Calu3 (cell line): ENCODE results near the gene GPR89B. TPM values are rescaled to one million over a fixed set of nuclear protein-coding genes. Genes with fewer than 3 reads are reported as not detected.
"Not testable (repeated sequence)": the region's sequence is repeated elsewhere in the genome, so short reads cannot be mapped to it uniquely, and the experiment has no call there.

Experiments
- Bru-seq: library from RNA; stranded (reverse); fragments of 400-500 nt; gene quantifications from one replicate; lab custom pipeline; 2021; lab: Mats Ljungman, UMichigan
- BruChase-seq, 2 experiments: library from RNA; stranded (reverse); fragments of 400-500 nt; gene quantifications; one replicate each; lab custom pipeline; 2021; lab: Mats Ljungman, UMichigan
- BruUV-seq: library from RNA; stranded (reverse); fragments of 400-500 nt; replicated peaks from 2 replicates; lab custom pipeline; 2021; lab: Mats Ljungman, UMichigan
- CTCF ChIA-PET: fragments of 300-600 bp; sonication (Branson Sonifier 250); formaldehyde crosslinking; loops from one replicate; lab custom pipeline; 2022; ENCODE audit warnings: antibody characterized with exemption; lab: Charles Lee
- DNase-seq: peaks from one replicate; pipeline ENCODE4 v3.0.0; 2022
- H3K27ac Mint-ChIP-seq: one replicate; pipeline ENCODE4 v1.8.0; 2022; ENCODE audit warnings: mixed read lengths; ENCODE audit not compliant: unreplicated experiment
- H3K27me3 Mint-ChIP-seq: one replicate; pipeline ENCODE4 v1.8.0; 2022; ENCODE audit warnings: mixed read lengths; ENCODE audit not compliant: unreplicated experiment
- H3K36me3 Mint-ChIP-seq: one replicate; pipeline ENCODE4 v1.8.0; 2022; ENCODE audit warnings: mild to moderate bottlenecking, moderate library complexity, mixed read lengths; ENCODE audit not compliant: insufficient read depth, unreplicated experiment
- H3K4me1 Mint-ChIP-seq: one replicate; pipeline ENCODE4 v1.8.0; 2022; ENCODE audit warnings: mild to moderate bottlenecking, low read depth, mixed read lengths; ENCODE audit not compliant: unreplicated experiment
- H3K4me3 Mint-ChIP-seq: one replicate; pipeline ENCODE4 v1.8.0; 2022; ENCODE audit warnings: mild to moderate bottlenecking, low read depth, moderate library complexity, mixed read lengths; ENCODE audit not compliant: unreplicated experiment
- H3K9me3 Mint-ChIP-seq: one replicate; pipeline ENCODE4 v1.8.0; 2022; ENCODE audit warnings: low read depth, mixed read lengths; ENCODE audit not compliant: unreplicated experiment
- intact Hi-C: fragments of 100-400 bp; cut with micrococcal nuclease; formaldehyde crosslinking; loops from one replicate; pipeline ENCODE4 v1.10.0; 2022; ENCODE audit not compliant: unreplicated experiment
- long read RNA-seq: library from polyadenylated mRNA; stranded (forward); transcript quantifications from one replicate; pipeline ENCODE4 v2.0.0, GENCODE V29; 2022
- total RNA-seq: library from RNA; stranded (reverse); gene quantifications from 2 replicates; pipeline ENCODE4 v1.2.3, GENCODE V29; 2022
- TF ChIP-seq, protein P1 (sequence below): fragments of 200-600 bp; IDR thresholded peaks from one replicate; pipeline ENCODE4 v1.8.0; 2022; ENCODE audit warnings: antibody characterized with exemption; ENCODE audit not compliant: unreplicated experiment

Gene GPR89B
- total RNA-seq (22.1 and 24.0 TPM in 2 replicates), Bru-seq, nascent RNA (percentile 72 among the genes with signal in this experiment), BruChase-seq, experiment 1, labeled RNA remaining after a 6-hour chase (percentile 61 among the genes with signal in this experiment), BruChase-seq, experiment 2, labeled RNA remaining after a 2-hour chase (percentile 66 among the genes with signal in this experiment)
- long read RNA-seq, transcript GPR89B-201 (14 exons, 1,934 nt), result major isoform, 19 of 30 reads
- long read RNA-seq, partial matches to known transcripts, result 3 of 30 reads
- long read RNA-seq, other reads (novel, unspliced or antisense), result 6 of 30 reads

DNA sequence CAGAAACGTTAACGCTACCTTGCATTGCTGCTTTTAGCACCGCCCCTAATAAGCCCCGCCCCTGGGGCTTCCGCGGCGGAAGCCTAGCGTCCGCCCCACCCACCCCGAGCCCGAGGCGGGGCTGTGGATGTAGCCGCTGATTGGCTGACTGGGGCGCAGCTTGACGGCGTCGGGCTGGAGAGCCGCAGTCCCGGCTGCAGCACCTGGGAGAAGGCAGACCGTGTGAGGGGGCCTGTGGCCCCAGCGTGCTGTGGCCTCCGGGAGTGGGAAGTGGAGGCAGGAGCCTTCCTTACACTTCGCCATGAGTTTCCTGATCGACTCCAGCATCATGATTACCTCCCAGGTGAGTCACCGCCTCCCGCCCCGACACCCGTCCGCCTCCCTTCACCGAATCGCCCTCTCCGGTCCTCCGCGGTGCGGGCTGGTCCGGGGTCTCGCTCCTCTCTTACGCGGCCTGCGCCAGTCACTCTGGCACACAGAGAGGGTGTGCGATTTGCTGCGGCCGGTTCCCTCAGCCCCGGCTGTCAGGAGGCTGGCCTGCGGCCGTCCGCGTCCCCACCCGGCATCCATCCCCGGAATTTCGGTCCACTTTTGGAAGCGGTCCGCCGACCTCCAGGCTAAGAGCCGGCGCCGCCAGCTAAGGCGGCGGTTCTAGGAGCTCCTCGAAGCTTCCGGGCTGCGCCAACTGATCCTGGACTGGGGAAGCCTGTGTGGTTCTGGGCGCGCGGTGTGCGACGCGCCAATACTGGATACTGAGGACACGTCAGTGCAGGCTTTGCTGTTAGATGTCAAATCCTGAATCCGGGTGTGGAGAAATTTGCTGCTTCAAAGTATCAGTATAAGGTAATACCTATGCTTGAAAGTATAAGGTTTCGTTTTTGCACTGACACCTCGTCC lies at the start of gene GPR89B:
Gene GPR89B, plus strand, starts transcription at position 185 of the 897 bp plus-strand sequence. Its CDS starts 117 bp downstream, at position 302.
- peaks cover 25% of the 10 kb centered on the region for H3K4me1 Mint-ChIP-seq
- H3K36me3 Mint-ChIP-seq, H3K9me3 Mint-ChIP-seq, H3K27me3 Mint-ChIP-seq, intact Hi-C loops, CTCF ChIA-PET, BruUV-seq: not testable (repeated sequence)
- DNase-seq, result peak; percentile 96
- peak within 1 kb of the TSS; percentile 88 for H3K4me3 Mint-ChIP-seq
- peak within 1 kb of the TSS; percentile 64 for H3K27ac Mint-ChIP-seq

DNA sequence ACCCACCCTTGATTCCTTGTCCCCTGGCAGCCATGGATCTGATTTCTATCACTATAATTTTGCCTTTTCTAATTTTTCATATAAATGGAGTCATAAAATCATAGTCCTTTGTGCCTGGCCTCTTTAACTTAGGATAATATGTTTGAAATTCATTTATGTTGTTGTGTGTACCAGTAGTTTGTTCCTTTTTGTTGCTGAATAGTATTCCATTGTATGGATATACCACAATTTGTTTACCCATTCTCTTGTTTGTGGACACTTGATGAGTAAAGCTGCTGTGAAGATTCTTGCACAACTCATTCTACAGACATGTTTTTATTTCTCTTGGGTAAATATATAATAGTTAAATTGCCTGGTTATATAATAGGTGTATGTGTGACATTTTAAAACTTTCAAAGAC lies 48.3 kb upstream of the GPR89B start:
- TF ChIP-seq, protein P1, sequence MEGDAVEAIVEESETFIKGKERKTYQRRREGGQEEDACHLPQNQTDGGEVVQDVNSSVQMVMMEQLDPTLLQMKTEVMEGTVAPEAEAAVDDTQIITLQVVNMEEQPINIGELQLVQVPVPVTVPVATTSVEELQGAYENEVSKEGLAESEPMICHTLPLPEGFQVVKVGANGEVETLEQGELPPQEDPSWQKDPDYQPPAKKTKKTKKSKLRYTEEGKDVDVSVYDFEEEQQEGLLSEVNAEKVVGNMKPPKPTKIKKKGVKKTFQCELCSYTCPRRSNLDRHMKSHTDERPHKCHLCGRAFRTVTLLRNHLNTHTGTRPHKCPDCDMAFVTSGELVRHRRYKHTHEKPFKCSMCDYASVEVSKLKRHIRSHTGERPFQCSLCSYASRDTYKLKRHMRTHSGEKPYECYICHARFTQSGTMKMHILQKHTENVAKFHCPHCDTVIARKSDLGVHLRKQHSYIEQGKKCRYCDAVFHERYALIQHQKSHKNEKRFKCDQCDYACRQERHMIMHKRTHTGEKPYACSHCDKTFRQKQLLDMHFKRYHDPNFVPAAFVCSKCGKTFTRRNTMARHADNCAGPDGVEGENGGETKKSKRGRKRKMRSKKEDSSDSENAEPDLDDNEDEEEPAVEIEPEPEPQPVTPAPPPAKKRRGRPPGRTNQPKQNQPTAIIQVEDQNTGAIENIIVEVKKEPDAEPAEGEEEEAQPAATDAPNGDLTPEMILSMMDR, result no peak

DNA sequence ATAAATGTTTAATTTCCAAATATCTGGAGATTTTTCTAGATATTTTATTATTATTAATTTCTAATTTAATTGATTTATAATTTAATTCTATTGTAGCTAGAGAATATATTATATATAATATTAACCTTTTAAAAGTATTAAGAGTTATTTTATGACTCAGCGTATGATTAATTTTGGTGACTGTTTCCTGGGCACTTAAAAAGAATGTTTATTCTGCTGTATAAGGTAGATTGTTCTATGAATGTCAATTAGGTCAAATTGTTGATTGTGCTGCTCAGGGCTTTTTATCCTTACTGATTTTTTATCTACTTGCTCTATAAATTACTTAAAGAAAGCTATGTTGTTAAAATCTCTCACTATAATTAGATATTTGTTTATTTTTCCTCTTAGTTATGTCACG lies 45.7 kb upstream of the GPR89B start:
- TF ChIP-seq, protein P1, result no peak
- Mint-ChIP-seq H3K36me3 (no peaks in the 10 kb centered on the region), H3K27ac (no peak overlapping the region), H3K4me1 (no peaks in the 10 kb centered on the region), H3K27me3 (no peaks in the 10 kb centered on the region), H3K9me3 (no peaks in the 10 kb centered on the region), H3K4me3 (no peak overlapping the region)
- DNase-seq, result no peak
- CTCF ChIA-PET, result no interaction called here
- intact Hi-C loops, result no loop called here
- BruUV-seq, result no TSS peak

More for the DNA sequence above, 48.3 kb upstream of the GPR89B start:
- Mint-ChIP-seq H3K4me1 (no peaks in the 10 kb centered on the region), H3K4me3 (no peak overlapping the region), H3K9me3 (no peaks in the 10 kb centered on the region), H3K27ac (no peak overlapping the region), H3K36me3 (no peaks in the 10 kb centered on the region), H3K27me3 (no peaks in the 10 kb centered on the region)
- CTCF ChIA-PET, result no interaction called here
- intact Hi-C loops, result no loop called here
- no peak for DNase-seq
- no TSS peak for BruUV-seq

DNA sequence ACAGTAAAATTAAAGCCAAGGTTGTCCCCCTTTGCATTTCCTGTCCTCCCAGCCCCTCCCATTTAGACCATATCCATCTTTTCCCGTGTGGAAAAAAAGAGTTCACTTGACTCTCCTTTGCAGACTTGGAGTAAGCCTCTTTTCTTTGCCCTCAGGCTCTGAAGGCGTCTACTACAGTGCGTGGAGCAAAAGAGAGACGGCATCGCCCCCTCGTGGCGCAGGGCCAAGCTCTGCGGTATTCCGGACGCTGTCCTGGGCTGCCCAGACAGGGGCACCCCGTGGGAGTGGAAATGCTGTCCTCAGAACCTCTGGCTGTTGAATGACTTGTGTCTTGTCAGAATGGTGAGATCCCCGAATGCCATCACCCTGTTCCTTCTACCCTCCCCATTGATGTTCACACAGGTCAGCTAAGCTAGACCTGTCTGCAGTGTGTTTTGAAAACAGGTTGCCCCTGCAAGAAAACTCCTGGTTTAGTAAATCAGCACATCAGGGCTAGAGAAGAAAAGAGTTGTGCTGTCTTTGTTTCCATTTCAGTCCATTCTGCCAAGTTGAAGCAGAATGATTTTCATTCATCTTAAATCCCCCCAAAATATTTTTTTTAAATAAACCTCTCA lies 37.9 kb upstream of the GPR89B start:
- intact Hi-C loops, result loop anchor here (1.0 kb wide), 1 partner anchor 166 kb away; no protein-coding TSS in a partner anchor

More for the DNA sequence above, 37.9 kb upstream of the GPR89B start:
- Mint-ChIP-seq H3K9me3 (no peaks in the 10 kb centered on the region), H3K36me3 (no peaks in the 10 kb centered on the region), H3K4me3 (no peak overlapping the region), H3K27me3 (no peaks in the 10 kb centered on the region), H3K4me1 (peaks cover 14% of the 10 kb centered on the region), H3K27ac (no peak overlapping the region)
- TF ChIP-seq, protein P1, result peak; percentile 93
- peak; percentile 95 for DNase-seq
- BruUV-seq, result no TSS peak
- CTCF ChIA-PET, result interaction anchor here (1.0 to 1.6 kb wide), 4 partner anchors 39 to 398 kb away, joined by 3 to 13 read pairs (median 5); no protein-coding TSS in a partner anchor
